Dendritic cell treated with granulocyte-macrophage colony-stimulating factor and Interleukin-4, amounts not matched to agents 40 ng/mL and 50 ng/mL, for 4 days (primary cell): ENCODE data around the gene WBP4.

Experiments used
- H3K27ac Mint-ChIP-seq: one replicate; pipeline ENCODE4 v1.8.0; 2022; ENCODE audit warnings: mild to moderate bottlenecking, mixed read lengths
- H3K27me3 Mint-ChIP-seq: one replicate; pipeline ENCODE4 v1.8.0; 2022; ENCODE audit warnings: mild to moderate bottlenecking, mixed read lengths
- H3K36me3 Mint-ChIP-seq: one replicate; pipeline ENCODE4 v1.8.0; 2022; ENCODE audit warnings: low read depth, mixed read lengths
- H3K4me1 Mint-ChIP-seq: one replicate; pipeline ENCODE4 v1.8.0; 2022; ENCODE audit warnings: low read depth, mixed read lengths
- H3K4me3 Mint-ChIP-seq: one replicate; pipeline ENCODE4 v1.8.0; 2022; ENCODE audit warnings: mild to moderate bottlenecking, moderate library complexity, mixed read lengths
- H3K9me3 Mint-ChIP-seq: one replicate; pipeline ENCODE4 v1.8.0; 2022; ENCODE audit warnings: mixed read lengths
- intact Hi-C: fragments of 100-400 bp; cut with micrococcal nuclease; formaldehyde crosslinking; loops from one replicate; pipeline ENCODE4 v1.15.0; 2022

The WBP4 gene

GRCh38 chr13:41061075-41061913 is at the start of gene WBP4:
TSS of gene WBP4 (plus strand) at chr13:41061509. CDS start at chr13:41061674, 165 bp downstream.
- intact Hi-C loops = loop anchor here (2.0 to 5.0 kb wide), 5 partner anchors 42 to 981 kb away; partner anchors contain the start of genes ELF1 and MRPS31
- Mint-ChIP-seq H3K36me3 (peaks cover 50% of the 10 kb centered on the region), H3K27ac (peak within 1 kb of the TSS; percentile 100), H3K9me3 (no peaks in the 10 kb centered on the region), H3K27me3 (no peaks in the 10 kb centered on the region), H3K4me3 (peak within 1 kb of the TSS; percentile 99), H3K4me1 (peaks cover 40% of the 10 kb centered on the region)

GRCh38 chr13:41012536-41012935 is 48.8 kb upstream of the WBP4 start:
- H3K27ac Mint-ChIP-seq = no peak overlapping the region
- peaks cover 49% of the 10 kb centered on the region for H3K36me3 Mint-ChIP-seq
- no peak overlapping the region for H3K4me3 Mint-ChIP-seq
- H3K4me1 Mint-ChIP-seq = peaks cover 52% of the 10 kb centered on the region
- intact Hi-C loops = no loop called here
- no peaks in the 10 kb centered on the region for H3K9me3 Mint-ChIP-seq
- H3K27me3 Mint-ChIP-seq = no peaks in the 10 kb centered on the region

- H3K4me3 Mint-ChIP-seq = peak overlapping the region; percentile 20
- peaks cover 43% of the 10 kb centered on the region for H3K4me1 Mint-ChIP-seq
- H3K27me3 Mint-ChIP-seq = no peaks in the 10 kb centered on the region
- no peaks in the 10 kb centered on the region for H3K9me3 Mint-ChIP-seq
- intact Hi-C loops = no loop called here
- H3K27ac Mint-ChIP-seq = no peak overlapping the region
- H3K36me3 Mint-ChIP-seq = peaks cover 45% of the 10 kb centered on the region
Observed at GRCh38 chr13:41013835-41014234, 47.5 kb upstream of the WBP4 start.

- peak overlapping the region; percentile 96 for H3K27ac Mint-ChIP-seq
- H3K9me3 Mint-ChIP-seq = no peaks in the 10 kb centered on the region
- intact Hi-C loops = loop anchor here (5.0 kb wide), 1 partner anchor 34 kb away; no protein-coding TSS in a partner anchor
- no peaks in the 10 kb centered on the region for H3K27me3 Mint-ChIP-seq
- peak overlapping the region; percentile 67 for H3K4me3 Mint-ChIP-seq
- peaks cover 45% of the 10 kb centered on the region for H3K36me3 Mint-ChIP-seq
- H3K4me1 Mint-ChIP-seq = peaks cover 48% of the 10 kb centered on the region
Observed at GRCh38 chr13:41015920-41016319, 45.4 kb upstream of the WBP4 start.

GRCh38 chr13:41017159-41017558 is 44.1 kb upstream of the WBP4 start:
- peaks cover 48% of the 10 kb centered on the region for H3K4me1 Mint-ChIP-seq
- no peaks in the 10 kb centered on the region for H3K9me3 Mint-ChIP-seq
- H3K36me3 Mint-ChIP-seq = peaks cover 34% of the 10 kb centered on the region
- intact Hi-C loops = loop anchor here (5.0 kb wide), 1 partner anchor 35 kb away; no protein-coding TSS in a partner anchor
- no peaks in the 10 kb centered on the region for H3K27me3 Mint-ChIP-seq
- H3K27ac Mint-ChIP-seq = peak overlapping the region; percentile 96
- H3K4me3 Mint-ChIP-seq = peak overlapping the region; percentile 81

- H3K9me3 Mint-ChIP-seq = no peaks in the 10 kb centered on the region
- intact Hi-C loops = loop anchor here (2.0 to 5.0 kb wide), 2 partner anchors 36 to 43 kb away; partner anchors contain the start of gene WBP4
- peaks cover 52% of the 10 kb centered on the region for H3K4me1 Mint-ChIP-seq
Observed at GRCh38 chr13:41017817-41018601, 43.3 kb upstream of the WBP4 start.

GRCh38 chr13:41018602-41018948 is 42.7 kb upstream of the WBP4 start:
- H3K27me3 Mint-ChIP-seq = no peaks in the 10 kb centered on the region
- H3K27ac Mint-ChIP-seq = peak overlapping the region; percentile 96
- intact Hi-C loops = loop anchor here (2.0 to 5.0 kb wide), 2 partner anchors 36 to 42 kb away; partner anchors contain the start of gene WBP4
- H3K9me3 Mint-ChIP-seq = no peaks in the 10 kb centered on the region
- H3K4me3 Mint-ChIP-seq = peak overlapping the region; percentile 77
- peaks cover 48% of the 10 kb centered on the region for H3K4me1 Mint-ChIP-seq
- H3K36me3 Mint-ChIP-seq = peaks cover 31% of the 10 kb centered on the region

More at GRCh38 chr13:41017817-41018601, 43.3 kb upstream of the WBP4 start:
- Mint-ChIP-seq H3K27ac (peak overlapping the region; percentile 96), H3K27me3 (no peaks in the 10 kb centered on the region), H3K36me3 (peaks cover 36% of the 10 kb centered on the region), H3K4me3 (peak overlapping the region; percentile 81)

GRCh38 chr13:41019011-41019487 is 42.3 kb upstream of the WBP4 start, which contains the start of gene ELF1:
TSS of gene ELF1 (minus strand) at chr13:41019316. CDS start at chr13:40982054, 37,262 bp downstream.
- H3K27me3 Mint-ChIP-seq = no peaks in the 10 kb centered on the region
- H3K9me3 Mint-ChIP-seq = no peaks in the 10 kb centered on the region
- intact Hi-C loops = loop anchor here (2.0 to 5.0 kb wide), 2 partner anchors 37 to 42 kb away; partner anchors contain the start of gene WBP4
- peaks cover 28% of the 10 kb centered on the region for H3K36me3 Mint-ChIP-seq
- peak within 1 kb of the TSS; percentile 81 for H3K4me3 Mint-ChIP-seq
- H3K4me1 Mint-ChIP-seq = peaks cover 44% of the 10 kb centered on the region
- peak within 1 kb of the TSS; percentile 96 for H3K27ac Mint-ChIP-seq

GRCh38 chr13:41019578-41020347 is 41.5 kb upstream of the WBP4 start:
- Mint-ChIP-seq H3K4me3 (no peak overlapping the region), H3K4me1 (peaks cover 43% of the 10 kb centered on the region), H3K36me3 (peaks cover 33% of the 10 kb centered on the region), H3K9me3 (no peaks in the 10 kb centered on the region), H3K27ac (peak overlapping the region; percentile 96), H3K27me3 (no peaks in the 10 kb centered on the region)
- intact Hi-C loops = loop anchor here (2.0 to 5.0 kb wide), 2 partner anchors 37 to 41 kb away; partner anchors contain the start of gene WBP4

GRCh38 chr13:41025518-41025917 is 35.8 kb upstream of the WBP4 start:
- Mint-ChIP-seq H3K9me3 (no peaks in the 10 kb centered on the region), H3K4me1 (peaks cover 47% of the 10 kb centered on the region), H3K27ac (peak overlapping the region; percentile 4), H3K4me3 (no peak overlapping the region), H3K36me3 (peaks cover 21% of the 10 kb centered on the region), H3K27me3 (no peaks in the 10 kb centered on the region)
- intact Hi-C loops = no loop called here

- Mint-ChIP-seq H3K4me1 (peaks cover 47% of the 10 kb centered on the region), H3K36me3 (peaks cover 21% of the 10 kb centered on the region), H3K27me3 (no peaks in the 10 kb centered on the region), H3K4me3 (no peak overlapping the region), H3K27ac (no peak overlapping the region), H3K9me3 (no peaks in the 10 kb centered on the region)
- intact Hi-C loops = no loop called here
Observed at GRCh38 chr13:41026788-41027187, 34.5 kb upstream of the WBP4 start.

GRCh38 chr13:41028051-41028450 is 33.3 kb upstream of the WBP4 start:
- Mint-ChIP-seq H3K27me3 (no peaks in the 10 kb centered on the region), H3K27ac (no peak overlapping the region), H3K4me3 (no peak overlapping the region), H3K4me1 (peaks cover 39% of the 10 kb centered on the region), H3K9me3 (no peaks in the 10 kb centered on the region), H3K36me3 (peaks cover 13% of the 10 kb centered on the region)
- intact Hi-C loops = no loop called here

- intact Hi-C loops = no loop called here
- peaks cover 8% of the 10 kb centered on the region for H3K36me3 Mint-ChIP-seq
- no peaks in the 10 kb centered on the region for H3K27me3 Mint-ChIP-seq
- no peak overlapping the region for H3K27ac Mint-ChIP-seq
- H3K9me3 Mint-ChIP-seq = no peaks in the 10 kb centered on the region
- no peak overlapping the region for H3K4me3 Mint-ChIP-seq
- H3K4me1 Mint-ChIP-seq = peaks cover 43% of the 10 kb centered on the region
Observed at GRCh38 chr13:41029629-41030028, 31.7 kb upstream of the WBP4 start.
